GM19455 (cell line): Measurements from ENCODE around the gene GRIP2.

Experiments used
- ATAC-seq: cut with Tn5 transposase; IDR thresholded peaks from one replicate; pipeline ENCODE4 v1.9.1; 2021; ENCODE audit not compliant: unreplicated experiment

The GRIP2 gene

DNA sequence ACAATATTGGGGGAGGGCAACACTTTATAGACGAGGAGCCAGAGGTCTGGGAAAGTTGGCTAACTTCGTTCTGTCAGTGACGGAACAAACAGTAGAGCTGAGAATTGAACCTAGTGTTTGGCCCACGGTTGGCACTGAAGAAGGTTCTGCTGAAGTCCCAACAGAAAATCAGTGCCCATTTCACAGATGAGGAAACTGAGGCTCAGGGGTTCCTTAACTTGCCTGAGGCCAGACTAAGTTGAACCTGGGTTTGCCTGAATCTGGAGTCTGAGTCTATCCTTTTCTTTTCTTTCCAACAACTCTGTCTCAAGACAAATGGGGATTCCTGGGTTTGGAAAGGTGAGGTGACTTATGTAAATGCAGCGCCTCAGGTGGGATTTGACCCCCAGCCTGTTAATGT is 82.7 kb downstream of the GRIP2 start:
- ATAC-seq = no peak

- no peak for ATAC-seq
Measured at GRCh38 chr3:14456794-14457193, 83.3 kb downstream of the GRIP2 start.

GRCh38 chr3:14455571-14456317 is 84.4 kb downstream of the GRIP2 start:
- no peak for ATAC-seq

- no peak for ATAC-seq
Measured at GRCh38 chr3:14454639-14455310, 85.4 kb downstream of the GRIP2 start.

- no peak for ATAC-seq
Measured at GRCh38 chr3:14453876-14454638, 86.1 kb downstream of the GRIP2 start.

GRCh38 chr3:14452740-14453710 is 87.1 kb downstream of the GRIP2 start:
- ATAC-seq = no peak

DNA sequence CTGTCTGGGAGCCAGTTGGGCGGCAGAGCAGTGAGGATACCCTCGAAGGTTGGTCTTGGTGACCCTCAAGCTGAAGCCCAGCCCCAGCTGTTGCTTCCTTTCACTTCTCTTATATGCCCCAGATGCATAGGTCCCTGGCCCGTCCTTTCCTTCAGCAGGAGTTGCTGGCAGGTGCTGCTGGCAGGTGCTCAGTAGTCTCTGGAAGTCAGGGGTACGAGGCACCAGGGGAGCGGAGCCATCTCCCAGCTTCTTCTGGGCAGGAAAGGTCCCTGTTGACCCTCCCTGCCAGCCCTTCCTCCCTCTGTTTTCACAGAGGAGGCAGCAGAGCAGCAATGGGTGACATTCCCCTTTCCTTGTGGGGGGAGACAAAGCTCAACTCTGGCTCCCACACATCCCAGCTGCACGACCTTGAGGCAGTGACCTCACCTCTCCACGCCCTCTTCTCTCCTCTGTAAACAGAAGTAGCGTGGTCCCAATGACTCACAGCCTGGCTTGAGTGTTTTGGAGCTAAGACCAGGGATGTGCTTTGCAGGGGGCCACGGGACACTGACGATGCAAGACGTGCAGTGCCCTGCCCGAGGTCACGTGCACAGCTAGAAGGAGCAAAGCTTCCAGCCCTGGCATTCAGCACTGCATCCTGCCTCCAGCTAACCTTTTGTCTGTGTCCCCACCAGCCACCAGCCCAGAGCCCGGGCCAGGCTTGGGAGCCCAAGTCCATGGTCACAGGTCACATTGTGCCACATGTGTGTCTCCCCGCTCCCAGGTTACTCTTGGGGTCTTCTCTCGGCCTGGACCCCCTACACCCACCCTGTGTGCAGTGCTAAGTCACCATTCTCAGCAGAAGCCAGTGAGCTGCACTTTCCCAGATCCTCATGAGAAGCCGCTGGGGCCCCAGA is 88.0 kb downstream of the GRIP2 start:
- ATAC-seq = no peak

DNA sequence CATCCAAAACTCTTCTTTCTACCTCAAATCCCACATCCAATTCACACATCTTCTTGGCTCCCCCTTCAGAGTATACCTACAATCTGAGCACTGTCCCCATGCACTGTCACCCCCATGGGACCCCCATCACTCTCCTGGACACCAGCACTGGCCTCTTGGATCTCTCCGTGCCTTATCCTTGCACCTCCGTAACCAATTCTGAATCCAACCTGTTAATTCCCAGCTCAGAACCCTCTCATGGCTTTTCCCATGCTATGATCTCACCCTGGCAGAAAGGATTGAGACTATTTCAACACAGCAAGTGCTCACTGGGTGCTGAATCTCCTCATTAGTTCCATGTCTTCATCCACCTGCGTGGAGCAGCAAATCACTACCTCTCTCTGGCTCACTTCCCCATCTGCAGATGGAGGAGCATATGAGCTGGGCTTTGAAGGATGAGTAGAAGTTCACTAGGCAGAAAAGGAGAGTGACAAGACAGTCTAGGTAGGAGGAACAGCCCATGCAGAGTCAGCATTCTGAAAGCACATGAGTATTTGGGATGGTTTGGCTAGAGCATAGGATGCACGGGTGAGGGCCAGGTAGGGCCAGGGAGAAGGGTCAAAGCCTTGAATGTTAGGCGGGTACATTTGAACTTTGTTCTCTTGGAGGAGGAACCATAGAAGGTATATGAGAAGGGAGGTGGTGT is 89.1 kb downstream of the GRIP2 start:
- no peak for ATAC-seq

- no peak for ATAC-seq
Measured at GRCh38 chr3:14450506-14450905, 89.6 kb downstream of the GRIP2 start.

DNA sequence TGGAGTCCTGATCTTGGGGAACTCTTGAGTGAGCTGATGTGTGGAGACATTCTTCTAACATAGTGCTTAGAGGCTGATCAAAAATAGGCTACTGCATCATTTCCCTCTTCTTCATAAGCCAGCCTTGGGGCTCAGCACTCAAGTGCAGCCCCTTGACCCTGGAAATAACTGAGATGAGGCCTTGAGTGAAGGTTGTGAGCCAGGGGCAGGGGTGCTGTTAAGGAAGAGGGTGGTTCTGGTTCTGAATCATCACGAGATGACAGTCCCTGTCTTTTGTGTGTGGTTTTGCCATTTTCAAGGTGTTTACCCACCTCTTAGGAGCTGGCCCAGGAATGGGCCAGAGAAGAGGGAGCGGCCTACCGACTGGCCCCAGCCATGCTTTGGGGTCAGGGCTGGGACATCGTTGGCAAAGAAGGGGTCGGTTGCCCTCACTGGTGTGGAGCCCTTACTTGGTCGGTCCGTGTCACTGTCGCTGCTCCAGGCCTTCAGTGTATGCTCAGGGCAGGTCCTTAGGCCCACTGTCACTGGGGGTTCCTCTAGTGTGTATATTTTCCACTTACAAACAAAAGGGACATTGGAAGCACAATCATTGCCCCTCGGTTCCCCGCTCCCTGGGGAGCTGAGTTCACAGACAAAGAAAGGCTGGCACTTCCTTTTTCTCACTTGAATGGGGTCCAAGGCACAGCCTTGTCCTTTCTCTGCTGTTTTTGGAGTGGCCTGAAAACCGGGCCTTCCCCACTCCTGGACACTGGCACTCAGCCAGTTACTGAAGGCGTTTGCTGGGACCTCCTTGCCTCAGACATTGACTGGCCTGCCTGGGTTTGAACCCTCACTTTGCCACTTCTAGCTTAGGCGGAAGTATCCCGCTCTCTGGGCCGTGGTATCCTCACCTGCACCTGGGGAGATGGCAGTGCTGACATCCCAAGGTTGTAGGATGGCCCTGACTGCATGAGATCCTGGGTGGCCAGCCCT is 91.1 kb downstream of the GRIP2 start:
- ATAC-seq = no peak

GRCh38 chr3:14448063-14448462 is 92.1 kb downstream of the GRIP2 start:
- ATAC-seq = no peak

DNA sequence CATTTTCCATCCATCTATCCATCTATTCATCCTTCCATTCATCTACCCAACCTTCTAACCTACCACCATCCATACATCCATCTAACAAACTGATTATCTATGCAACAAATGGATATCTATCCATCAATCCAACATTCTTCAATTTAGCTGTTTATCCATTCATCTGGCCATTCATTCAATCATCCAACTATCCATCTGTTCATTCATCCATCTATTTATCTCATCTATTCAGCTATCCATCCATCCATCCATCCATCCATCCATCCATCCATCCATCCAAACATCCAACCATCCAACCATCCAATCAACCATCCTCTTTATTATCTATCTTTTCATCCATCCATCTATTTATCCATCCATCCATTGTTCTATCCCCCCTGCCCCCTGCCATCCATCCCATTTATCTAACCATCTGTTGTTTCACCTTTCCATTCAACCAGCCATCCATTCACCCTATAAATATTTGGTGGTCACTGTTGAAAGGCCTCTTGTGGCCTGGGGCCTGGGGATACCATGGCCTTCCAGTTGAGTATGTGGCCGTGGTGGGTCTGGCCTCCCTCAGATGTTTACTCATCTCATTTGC is 93.1 kb downstream of the GRIP2 start:
- no peak for ATAC-seq

- no peak for ATAC-seq
Measured at GRCh38 chr3:14445773-14446172, 94.4 kb downstream of the GRIP2 start.

DNA sequence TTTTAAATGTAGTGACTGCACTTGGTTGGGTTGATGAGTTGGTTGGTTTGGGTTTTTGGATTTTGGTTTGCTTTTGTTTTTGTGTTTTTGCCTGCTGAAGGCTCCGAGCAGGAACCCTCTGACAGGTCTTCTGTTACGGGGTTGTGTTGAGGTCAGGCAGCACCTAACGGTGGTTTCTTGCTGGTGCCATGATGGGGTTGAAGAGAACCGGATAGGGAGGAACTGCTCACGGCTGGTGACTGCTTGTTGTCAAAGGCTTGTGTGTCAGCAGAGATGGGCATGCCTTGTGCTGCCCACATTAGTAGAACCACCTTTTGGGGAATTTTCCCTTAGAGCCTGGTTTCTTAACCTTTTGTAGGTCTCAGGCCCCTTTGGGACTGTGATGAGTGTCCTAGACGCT is 95.8 kb downstream of the GRIP2 start:
- no peak for ATAC-seq

DNA sequence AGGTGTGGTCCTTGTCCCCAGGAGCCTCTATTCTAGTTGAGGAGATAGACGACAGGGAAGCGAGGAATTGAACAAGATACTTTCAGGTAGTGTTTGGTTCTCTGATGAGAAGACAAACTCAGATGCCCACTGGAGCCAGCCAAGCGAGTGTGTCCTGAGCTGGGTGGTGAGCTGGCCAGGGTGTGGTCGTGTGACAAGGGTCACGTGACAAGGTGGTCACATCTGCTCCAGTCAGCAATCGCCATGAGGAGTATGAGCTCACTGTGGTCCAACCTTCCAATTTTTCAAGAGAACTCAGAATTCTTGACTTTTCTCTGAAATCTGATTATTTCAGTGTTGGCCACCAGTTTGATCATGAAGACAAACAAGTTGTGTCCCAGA is 98.2 kb downstream of the GRIP2 start:
- no peak for ATAC-seq

DNA sequence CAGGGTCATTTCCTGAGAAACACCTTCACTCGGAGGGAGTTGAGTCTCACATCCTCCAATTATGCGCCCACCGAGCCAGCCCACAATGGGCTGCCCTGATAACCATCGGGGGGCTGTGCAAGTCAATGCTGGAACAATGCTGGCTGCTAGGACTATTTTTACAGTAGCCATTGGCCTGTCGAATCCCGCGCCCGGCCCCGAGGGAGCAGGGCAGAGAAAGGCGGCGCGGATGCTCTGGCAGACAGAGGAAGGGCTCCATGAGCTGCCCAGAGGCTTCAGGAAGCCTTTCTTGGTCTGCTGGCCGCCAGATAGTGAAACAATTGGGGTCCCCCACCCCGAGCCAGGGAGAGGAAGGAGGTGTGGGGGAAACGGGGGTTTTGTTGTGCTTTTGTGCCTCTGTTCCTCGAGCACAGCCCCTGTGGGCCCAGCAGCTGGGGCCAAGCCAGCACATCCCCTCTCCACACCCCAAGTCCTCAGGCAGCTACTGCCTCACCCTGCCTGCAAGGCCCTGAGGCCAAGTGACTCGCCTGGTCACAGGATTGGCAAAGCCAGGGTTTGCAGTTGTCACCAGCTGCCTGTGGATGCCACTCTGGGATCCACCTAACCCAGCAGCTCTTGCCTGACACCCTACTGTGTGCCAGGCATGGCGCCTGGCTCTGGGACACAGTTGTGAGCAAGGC is 98.8 kb downstream of the GRIP2 start:
- ATAC-seq = no peak

GRCh38 chr3:14440531-14441239 is 99.5 kb downstream of the GRIP2 start:
- ATAC-seq = no peak
